Measurements from ENCODE around the gene CA6. TPM values are rescaled to one million over a fixed set of nuclear protein-coding genes. Genes with fewer than 3 reads are reported as not detected.

CA6 gene
- total and polyA plus RNA-seq, 2 of the 8 experiments (the other 6 are each of a cell fraction or from before 2014, with no cell fraction given), result not detected

GRCh38 chr1:8910914-8911313 is 34.8 kb upstream of the CA6 start (continued):
- no peak for TF ChIP-seq RFX5 (IDR thresholded peaks at IDR 0.05; ENCODE audit: borderline replicate concordance, low read depth, low read length)
